Mesothelial cell of epicardium (in vitro differentiated cells): ENCODE results near the gene RNF5. TPM values are rescaled to one million over a fixed set of nuclear protein-coding genes. Genes with fewer than 3 reads are reported as not detected.

Source experiments
- DNase-seq, 2 experiments: peaks; one replicate each; pipeline ENCODE4 v3.0.0; 2021; ENCODE audit warnings: low spot score in 2 of 2; ENCODE audit not compliant: unreplicated experiment in 2 of 2
- H3K27ac Mint-ChIP-seq: 2 replicates; pipeline ENCODE4 v1.8.0; 2021; ENCODE audit warnings: mixed read lengths
- H3K27me3 Mint-ChIP-seq: 2 replicates; pipeline ENCODE4 v1.8.0; 2021; ENCODE audit warnings: low read depth, mixed read lengths
- H3K36me3 Mint-ChIP-seq: 2 replicates; pipeline ENCODE4 v1.8.0; 2021; ENCODE audit warnings: mixed read lengths
- H3K4me1 Mint-ChIP-seq: 2 replicates; pipeline ENCODE4 v1.8.0; 2021; ENCODE audit warnings: mixed read lengths
- H3K4me3 Mint-ChIP-seq: 2 replicates; pipeline ENCODE4 v1.8.0; 2021; ENCODE audit warnings: mild to moderate bottlenecking, moderate library complexity, mixed read lengths
- H3K9me3 Mint-ChIP-seq: 2 replicates; pipeline ENCODE4 v1.8.0; 2021; ENCODE audit warnings: mixed read lengths
- total RNA-seq: library from RNA; stranded (reverse); gene quantifications from 3 replicates; pipeline ENCODE4 v1.2.1, GENCODE V29; 2021
- TF ChIP-seq, protein P1 (sequence below): fragments of 200-600 bp; sonication (generic); IDR thresholded peaks from one replicate; pipeline ENCODE4 v1.5.0; 2021; ENCODE audit warnings: antibody characterized with exemption; ENCODE audit not compliant: unreplicated experiment

RNF5 gene
- total RNA-seq, 1 donor from 2014 or later: 62.8 TPM

DNA sequence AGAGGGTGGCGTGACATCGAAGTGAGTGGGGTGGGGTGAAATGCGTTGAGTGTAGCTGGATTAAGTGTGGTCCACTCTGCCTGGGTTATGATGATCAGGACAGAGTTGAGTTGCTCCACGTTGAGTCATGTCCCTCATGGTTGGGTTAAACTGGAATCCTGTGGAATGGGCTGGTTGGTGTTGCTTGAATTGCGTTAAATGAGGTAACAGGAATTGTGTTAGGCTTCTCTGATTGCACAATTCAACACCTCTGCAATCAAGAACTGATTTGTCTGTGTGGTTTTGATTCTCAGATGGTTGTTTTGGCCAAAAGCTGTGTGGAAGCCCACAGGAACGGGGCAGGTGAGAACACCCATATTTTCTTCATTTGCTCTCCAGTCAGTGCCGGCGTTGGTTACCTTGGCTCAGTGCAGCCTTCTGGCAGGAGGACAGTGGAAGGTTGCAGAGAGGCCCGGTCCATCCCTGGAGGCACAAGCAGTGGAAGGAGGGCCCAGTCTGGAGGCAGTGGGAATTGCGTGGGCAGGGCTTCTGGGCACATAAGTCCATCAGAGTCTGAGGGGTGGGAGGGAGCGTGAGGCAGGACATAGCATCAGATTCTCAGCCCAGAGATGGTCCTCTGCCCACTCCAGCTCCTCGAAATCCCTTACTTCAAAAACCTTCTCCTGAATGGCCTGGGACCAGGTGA lies 34.0 kb downstream of the RNF5 start:
- TF ChIP-seq, protein P1, sequence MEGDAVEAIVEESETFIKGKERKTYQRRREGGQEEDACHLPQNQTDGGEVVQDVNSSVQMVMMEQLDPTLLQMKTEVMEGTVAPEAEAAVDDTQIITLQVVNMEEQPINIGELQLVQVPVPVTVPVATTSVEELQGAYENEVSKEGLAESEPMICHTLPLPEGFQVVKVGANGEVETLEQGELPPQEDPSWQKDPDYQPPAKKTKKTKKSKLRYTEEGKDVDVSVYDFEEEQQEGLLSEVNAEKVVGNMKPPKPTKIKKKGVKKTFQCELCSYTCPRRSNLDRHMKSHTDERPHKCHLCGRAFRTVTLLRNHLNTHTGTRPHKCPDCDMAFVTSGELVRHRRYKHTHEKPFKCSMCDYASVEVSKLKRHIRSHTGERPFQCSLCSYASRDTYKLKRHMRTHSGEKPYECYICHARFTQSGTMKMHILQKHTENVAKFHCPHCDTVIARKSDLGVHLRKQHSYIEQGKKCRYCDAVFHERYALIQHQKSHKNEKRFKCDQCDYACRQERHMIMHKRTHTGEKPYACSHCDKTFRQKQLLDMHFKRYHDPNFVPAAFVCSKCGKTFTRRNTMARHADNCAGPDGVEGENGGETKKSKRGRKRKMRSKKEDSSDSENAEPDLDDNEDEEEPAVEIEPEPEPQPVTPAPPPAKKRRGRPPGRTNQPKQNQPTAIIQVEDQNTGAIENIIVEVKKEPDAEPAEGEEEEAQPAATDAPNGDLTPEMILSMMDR: no peak
- no peak overlapping the region for H3K4me3 Mint-ChIP-seq
- H3K36me3 Mint-ChIP-seq: no peaks in the 10 kb centered on the region
- no peak overlapping the region for H3K27ac Mint-ChIP-seq
- DNase-seq: no peak
- no peaks in the 10 kb centered on the region for H3K9me3 Mint-ChIP-seq
- no peaks in the 10 kb centered on the region for H3K4me1 Mint-ChIP-seq
- H3K27me3 Mint-ChIP-seq: peaks cover 29% of the 10 kb centered on the region

DNA sequence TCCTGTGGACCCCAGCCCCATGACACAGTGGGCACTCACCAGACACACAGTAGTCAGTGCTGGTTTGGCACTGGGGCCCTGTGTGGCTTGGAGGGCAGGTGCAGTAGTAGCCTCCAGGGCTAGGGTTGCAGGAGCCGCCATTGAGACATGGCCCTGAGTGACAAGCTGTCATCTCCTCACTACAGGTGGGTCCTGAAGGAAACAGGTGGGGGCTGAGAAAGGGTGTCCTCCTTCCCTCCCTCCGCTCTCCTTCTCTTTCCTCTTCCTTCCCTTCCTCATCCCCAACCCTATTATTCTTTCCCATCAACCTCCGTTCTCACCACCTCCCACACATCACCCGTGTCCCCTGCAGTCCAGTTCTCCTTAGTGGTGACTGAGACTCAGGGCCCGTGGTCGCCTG lies 35.4 kb downstream of the RNF5 start:
- H3K9me3 Mint-ChIP-seq: no peaks in the 10 kb centered on the region
- no peak for DNase-seq
- H3K4me3 Mint-ChIP-seq: no peak overlapping the region
- H3K27ac Mint-ChIP-seq: no peak overlapping the region
- no peaks in the 10 kb centered on the region for H3K36me3 Mint-ChIP-seq
- TF ChIP-seq, protein P1: no peak
- H3K4me1 Mint-ChIP-seq: no peaks in the 10 kb centered on the region
- H3K27me3 Mint-ChIP-seq: peaks cover 36% of the 10 kb centered on the region

DNA sequence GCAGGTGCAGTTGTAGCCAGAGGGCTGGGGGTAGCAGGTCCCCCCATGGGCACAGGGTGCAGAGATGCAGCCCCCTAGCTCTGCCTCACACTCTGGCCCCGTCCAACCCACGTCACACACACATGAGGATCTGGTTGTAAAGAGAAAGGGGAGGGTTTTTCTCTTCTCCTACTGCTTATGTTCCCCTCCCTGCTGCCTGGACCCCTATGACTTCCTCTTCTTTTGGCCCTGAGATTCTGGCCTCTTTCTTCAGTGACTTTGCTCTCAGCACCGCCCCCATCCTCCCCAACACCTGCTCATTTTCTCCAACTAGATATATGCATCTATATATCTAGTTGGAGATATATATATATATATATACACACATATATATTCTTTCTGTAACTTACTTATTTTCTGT lies 35.9 kb downstream of the RNF5 start:
- no peak for DNase-seq
- Mint-ChIP-seq H3K4me3 (no peak overlapping the region), H3K27ac (no peak overlapping the region), H3K27me3 (peaks cover 36% of the 10 kb centered on the region), H3K9me3 (no peaks in the 10 kb centered on the region), H3K36me3 (no peaks in the 10 kb centered on the region), H3K4me1 (no peaks in the 10 kb centered on the region)
- TF ChIP-seq, protein P1: no peak

DNA sequence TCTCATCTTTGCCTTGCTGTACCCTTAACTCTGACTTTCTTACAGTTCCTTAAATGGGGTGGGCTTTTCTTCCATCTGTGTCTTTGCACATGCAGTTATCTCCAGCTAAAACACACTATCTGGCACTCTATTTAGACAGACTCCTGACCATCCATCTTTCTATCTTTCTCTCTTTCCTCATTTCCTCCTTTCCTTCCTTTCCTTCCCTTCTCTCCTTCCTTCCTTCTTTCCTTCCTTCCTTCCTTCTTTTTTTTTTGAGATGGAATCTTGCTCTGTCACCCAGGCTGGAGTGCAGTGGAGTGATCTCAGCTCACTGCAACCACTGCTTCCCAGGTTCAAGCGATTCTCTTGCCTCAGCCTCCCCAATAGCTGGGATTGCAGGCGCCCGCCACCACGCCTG lies 37.4 kb downstream of the RNF5 start:
- no peak for DNase-seq
- Mint-ChIP-seq H3K4me1 (no peaks in the 10 kb centered on the region), H3K9me3 (no peaks in the 10 kb centered on the region), H3K27me3 (peaks cover 43% of the 10 kb centered on the region), H3K36me3 (no peaks in the 10 kb centered on the region), H3K4me3 (no peak overlapping the region), H3K27ac (no peak overlapping the region)
- TF ChIP-seq, protein P1: no peak

DNA sequence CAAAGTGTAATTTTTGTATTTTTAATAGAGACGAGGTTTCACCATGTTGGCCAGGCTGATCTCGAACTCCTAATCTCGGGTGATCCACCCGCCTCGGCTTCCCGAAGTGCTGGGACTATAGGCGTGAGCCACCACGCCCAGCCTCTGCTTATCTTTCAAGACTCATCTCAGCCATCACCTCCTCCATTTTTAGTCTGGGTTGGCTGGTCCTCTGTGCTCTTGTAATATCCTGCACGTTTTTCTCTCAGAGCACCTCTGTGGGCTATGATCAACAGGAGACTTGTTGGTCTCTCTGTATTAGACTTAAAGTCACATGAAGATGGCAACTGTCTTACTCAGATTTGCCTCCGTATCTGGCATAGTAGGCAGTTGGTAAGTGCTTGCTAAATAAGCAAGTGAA lies 38.1 kb downstream of the RNF5 start:
- TF ChIP-seq, protein P1: no peak
- no peaks in the 10 kb centered on the region for H3K9me3 Mint-ChIP-seq
- peaks cover 47% of the 10 kb centered on the region for H3K27me3 Mint-ChIP-seq
- H3K4me1 Mint-ChIP-seq: no peaks in the 10 kb centered on the region
- no peak overlapping the region for H3K27ac Mint-ChIP-seq
- DNase-seq: no peak
- H3K36me3 Mint-ChIP-seq: no peaks in the 10 kb centered on the region
- no peak overlapping the region for H3K4me3 Mint-ChIP-seq
